NCI-H82 (cell line): ENCODE results near the gene GDPD4.
A peak's percentile ranks its signal among the peaks of the same experiment; 100 is the strongest.

Source experiments
- DNase-seq: peaks from one replicate; lab custom pipeline; 2025; lab: John Stamatoyannopoulos, UW

Gene GDPD4

DNA sequence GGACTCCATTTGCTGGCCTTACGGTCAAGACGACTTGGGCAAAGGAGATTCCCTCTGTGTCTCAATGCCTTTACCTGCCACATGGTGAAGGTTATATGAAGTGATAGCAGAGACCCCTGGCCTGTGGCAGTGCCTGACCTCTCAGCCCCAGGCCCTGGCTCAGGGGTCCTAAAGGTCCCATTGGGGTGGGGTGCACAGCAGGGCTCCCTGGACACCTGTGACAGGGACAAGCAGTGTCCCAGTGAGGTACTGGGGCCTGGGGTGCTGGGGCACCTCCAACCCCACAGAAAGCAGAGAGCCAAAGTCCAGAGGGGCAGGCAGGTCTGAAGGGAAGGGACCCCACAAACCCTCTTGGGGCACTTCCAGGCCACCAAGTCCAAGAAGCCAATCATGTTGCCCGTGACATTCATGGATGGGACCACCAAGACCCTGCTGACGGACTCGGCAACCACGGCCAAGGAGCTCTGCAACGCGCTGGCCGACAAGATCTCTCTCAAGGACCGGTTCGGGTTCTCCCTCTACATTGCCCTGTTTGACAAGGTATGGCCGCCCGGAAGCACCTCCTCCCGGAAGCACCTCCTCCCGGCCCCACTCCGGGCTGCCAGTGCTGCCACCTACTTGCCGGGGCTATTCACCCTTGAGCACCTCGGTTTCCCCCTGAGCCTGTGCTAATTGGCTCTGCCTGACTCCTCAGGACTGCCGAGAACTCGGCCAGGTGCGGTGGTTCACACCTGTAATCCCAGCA is 111.0 kb downstream of the GDPD4 start:
- no peak for DNase-seq

- DNase-seq, result no peak
Observed at GRCh38 chr11:77189588-77190210, 111.8 kb downstream of the GDPD4 start.

DNA sequence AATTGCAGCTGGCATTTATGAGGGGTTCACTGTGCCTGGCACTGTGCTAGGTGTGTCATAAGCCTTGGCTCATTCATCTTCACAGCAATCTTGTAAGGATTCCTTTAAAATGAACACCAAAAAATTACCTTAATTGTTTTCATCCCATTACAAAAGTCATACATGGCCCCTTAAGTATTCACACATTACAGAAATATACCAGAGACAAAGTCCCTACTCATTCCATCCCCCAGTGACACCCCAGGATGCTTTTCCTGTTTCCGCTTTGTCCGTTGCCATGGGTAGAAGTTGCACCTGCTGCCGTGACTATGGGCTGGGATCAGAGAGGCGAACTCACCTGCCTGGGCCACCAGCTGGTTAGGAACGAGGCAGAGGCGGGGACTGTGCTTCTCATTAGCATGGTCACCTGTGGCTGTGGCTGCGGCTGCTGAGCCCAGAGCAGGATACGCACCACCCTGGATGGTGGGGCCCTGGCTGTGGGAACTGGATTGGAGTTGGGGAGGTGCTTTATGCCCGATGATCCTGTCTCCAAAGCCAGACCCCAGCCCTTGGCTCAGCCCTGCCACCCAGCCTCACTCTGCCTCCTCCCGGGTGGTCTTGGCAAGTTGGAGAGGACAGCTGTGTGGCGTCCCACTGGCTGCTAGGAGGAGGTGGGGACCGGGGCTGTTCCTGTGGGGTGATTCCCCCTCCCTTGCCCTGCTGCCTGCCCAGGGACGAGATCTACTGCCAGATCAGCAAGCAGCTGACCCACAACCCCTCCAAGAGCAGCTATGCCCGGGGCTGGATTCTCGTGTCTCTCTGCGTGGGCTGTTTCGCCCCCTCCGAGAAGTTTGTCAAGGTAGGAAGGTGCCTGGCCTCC is 112.6 kb downstream of the GDPD4 start:
- no peak for DNase-seq

DNA sequence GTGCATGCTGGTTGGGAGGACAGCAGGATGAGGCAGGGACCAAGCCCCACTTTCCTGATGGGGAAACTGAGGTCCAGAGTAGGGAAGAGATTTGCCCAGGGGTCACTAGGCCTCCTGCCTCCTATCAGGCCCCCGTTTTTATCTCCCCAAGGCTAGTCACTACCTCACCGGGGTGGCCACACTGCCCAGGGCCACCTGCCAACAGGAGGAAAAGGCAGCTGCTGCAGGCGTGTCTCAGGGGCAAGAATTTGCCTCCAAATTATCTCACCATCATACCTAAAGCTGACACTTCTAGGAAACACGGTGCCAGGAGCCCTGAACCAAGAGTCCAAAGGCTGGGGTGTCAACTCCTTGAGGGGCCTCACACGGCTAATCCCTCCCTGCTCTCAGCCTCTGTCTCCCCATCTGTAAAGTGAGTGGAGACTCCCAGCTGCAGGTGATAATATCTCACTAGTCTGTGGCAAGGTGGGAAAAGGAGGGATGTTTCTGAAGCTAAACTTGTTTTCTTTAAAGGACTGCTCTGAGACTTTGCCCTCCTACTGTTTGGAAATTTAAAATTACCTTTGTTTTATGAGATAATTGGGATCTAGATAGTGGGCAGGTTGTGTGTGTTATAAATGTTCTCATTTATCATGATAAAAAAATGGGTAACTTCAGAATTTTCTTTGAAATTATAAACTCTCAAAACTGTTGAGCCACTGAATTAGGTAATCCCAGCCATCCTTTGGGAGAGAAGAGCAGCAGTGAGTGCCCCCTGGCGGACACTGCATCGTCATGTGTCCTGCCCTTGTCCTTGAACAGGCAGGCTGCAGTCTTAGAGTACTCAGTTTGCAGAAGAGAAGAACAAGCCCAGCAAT is 113.5 kb downstream of the GDPD4 start:
- DNase-seq, result peak; percentile 87

DNA sequence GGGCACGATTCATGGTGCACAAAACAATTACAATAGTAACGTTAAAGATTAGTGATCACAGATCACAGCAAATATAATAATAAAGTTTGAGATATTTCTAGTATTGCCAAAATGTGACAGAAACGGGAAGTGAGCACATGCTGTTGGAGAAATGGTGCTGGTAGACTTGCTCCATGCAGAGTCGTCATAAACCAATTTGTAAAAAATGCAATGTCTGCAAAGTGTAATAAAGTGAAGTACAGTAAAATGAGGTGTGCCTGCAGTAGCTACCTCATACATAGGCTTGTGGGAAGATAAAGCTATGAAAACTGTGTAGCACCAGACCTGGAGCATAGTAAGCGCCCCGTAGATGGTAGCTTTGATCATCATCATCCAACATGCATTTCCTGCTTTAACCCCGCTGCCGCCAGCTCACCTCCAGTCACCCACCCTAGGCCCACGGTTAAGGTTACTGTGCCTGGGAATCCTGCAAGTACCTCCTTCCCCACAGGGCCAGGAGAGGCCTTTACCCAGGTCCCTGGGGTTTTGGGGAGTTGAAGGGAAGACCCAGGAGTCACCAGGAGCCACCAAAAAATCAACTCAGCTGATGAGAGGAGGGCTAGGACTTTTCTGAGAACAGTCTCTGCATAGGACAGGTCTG is 114.3 kb downstream of the GDPD4 start:
- no peak for DNase-seq

- no peak for DNase-seq
Observed at GRCh38 chr11:77186302-77186701, 115.2 kb downstream of the GDPD4 start.

DNA sequence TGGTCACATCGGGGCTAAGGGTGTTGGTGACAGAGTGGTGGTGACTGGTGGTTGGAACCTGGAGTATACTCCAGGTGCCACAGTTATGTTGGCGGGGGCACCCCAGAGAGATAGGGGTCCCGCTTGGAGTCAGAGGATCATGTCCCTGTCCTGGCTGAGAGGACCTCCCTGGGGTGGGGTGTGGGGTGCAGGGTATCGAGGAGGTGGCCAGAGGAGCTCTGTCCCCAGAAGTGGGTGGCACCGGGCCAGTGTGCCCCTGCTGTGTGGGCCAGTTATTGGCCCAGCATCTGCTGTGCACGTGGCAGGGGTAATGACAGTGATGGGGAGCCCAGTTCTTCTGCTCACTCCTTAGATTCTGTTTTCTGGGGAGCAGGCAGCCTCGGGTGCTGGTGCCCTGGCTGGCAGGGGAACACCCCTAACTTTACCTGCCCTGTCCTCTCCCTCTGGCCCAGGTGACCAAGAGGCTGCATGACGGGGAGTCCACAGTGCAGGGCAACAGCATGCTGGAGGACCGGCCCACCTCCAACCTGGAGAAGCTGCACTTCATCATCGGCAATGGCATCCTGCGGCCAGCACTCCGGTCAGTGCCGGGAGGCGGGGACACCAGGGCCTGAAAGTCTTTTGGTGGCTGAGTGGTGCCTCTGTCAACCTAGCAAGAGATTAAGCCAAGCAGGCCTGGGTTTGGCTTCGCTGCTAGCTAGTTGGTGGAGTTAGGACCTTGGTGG is 117.2 kb downstream of the GDPD4 start:
- no peak for DNase-seq

DNA sequence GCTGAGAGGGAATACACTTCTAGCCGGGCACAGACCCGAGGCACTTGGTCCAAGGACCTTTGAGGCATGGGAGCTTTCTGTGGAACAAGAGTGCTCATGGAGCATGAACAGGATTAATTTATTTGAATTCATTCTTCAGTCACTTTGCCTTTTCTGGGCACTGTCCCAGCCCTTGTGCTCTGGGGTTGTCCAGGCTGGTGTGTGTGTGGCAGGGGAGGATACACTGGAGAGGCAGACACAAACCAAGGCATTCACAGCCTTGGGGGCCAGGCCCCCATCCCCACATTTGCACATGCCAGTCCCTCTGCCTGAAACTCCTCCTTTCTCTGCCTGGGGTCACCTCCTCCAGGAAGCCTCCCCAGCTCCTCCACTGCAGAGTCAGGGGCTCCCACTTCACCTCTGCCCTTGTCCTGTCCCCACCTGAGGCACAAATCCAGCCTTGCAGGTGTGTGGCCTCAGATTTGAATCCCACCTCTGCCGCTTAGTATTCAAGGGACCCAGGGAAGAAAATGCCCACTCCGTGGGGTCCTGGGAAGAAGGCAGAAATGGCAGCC is 118.0 kb downstream of the GDPD4 start:
- DNase-seq, result no peak

DNA sequence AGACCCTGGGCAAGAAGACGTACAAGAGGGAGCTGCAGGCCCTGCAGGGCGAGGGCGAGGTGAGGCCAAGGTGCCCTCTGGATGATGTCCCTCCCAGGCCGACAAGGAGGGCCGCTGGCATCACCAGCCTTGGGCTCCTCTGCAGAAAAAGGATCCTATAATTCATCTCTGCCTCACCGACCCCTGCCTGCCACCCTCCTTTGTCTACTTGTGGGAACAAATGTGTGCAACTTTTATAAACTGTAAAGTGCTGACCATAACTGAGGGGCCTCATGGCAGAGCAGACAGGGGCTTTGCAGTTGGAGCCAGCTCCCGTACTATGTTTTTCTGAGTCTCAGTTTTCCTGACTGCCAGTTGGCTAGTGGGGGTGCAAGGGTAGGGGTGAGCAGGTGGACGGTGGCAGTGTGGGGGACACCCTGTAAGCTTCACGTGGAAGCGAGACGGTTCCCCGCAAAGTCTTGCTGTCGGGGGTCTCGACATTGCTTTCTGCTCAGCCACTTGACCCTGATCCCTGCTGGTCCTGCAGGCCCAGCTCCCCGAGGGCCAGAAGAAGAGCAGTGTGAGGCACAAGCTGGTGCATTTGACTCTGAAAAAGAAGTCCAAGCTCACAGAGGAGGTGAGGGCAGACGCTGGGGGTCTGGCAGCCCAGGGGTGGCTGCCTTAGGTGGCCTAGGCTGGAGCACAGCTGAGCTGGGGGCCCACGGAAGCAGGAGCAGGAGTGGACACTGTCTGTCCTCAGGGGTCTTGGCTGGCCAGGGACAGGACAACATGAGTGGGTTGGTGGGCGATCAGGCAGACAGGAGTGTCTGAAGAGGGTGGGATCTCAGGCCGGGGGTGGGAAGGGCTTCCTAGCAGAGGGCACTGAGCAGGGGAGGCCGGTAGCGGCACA is 118.7 kb downstream of the GDPD4 start:
- no peak for DNase-seq

DNA sequence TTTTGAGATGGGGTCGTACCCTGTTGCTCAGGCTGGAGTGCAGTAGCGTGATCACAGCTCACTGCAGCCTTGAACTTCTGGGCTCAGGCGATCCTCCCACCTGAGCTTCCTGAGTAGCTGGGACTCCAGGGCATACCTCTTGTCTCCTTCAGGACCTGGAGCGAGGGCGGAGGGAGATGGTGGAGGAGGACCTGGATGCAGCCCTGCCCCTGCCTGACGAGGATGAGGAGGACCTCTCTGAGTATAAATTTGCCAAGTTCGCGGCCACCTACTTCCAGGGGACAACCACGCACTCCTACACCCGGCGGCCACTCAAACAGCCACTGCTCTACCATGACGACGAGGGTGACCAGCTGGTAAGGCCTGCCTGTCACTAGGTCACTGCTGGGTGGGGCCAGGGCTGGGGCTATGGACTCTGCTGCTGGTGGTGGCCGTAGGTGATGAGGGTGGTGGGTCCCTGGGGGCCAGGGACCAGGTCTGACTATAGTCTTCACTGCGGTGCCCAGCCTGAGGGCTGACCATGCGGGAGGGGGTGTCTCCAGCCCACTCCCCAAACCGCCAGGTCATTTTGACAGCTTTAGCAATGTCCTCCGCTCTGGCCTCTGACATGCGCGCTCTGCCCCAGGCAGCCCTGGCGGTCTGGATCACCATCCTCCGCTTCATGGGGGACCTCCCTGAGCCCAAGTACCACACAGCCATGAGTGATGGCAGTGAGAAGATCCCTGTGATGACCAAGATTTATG is 119.5 kb downstream of the GDPD4 start:
- DNase-seq, result no peak

- no peak for DNase-seq
Observed at GRCh38 chr11:77181226-77181625, 120.3 kb downstream of the GDPD4 start.

GRCh38 chr11:77180346-77180745 is 121.1 kb downstream of the GDPD4 start:
- no peak for DNase-seq

DNA sequence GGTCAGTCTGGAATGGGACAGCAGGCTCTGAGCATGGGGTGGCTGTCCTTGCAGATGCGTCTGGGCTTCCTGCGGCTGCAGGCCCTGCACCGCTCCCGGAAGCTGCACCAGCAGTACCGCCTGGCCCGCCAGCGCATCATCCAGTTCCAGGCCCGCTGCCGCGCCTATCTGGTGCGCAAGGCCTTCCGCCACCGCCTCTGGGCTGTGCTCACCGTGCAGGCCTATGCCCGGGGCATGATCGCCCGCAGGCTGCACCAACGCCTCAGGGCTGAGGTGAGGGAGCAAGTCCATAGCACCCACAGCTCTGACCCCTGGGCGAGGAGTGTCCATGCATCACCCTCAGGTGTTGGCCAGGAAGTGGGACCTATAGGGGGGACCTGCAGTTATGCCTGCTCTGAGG is 121.8 kb downstream of the GDPD4 start:
- DNase-seq, result no peak

GRCh38 chr11:77179048-77179447 is 122.4 kb downstream of the GDPD4 start:
- no peak for DNase-seq

- no peak for DNase-seq
Observed at GRCh38 chr11:77178150-77178549, 123.3 kb downstream of the GDPD4 start.

DNA sequence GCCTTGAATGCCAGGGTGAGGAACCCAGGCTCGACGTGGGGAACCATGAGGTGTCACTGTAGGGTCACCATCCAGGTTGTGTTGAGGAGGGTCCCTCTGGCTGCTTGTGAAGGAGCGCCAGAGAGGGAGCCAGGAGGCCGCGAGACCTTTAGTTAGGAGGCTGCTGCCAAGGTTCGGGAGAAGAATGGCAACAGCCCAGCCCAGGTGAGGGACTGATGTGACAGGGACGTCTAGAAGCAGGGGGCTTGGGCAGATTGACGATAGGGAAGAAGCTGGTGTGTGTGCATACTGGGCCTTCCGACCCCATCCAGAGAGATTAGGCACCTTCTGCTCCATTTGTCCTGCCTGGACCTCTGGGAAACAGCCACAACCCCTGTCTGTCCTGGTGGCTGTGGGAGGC is 124.5 kb downstream of the GDPD4 start:
- DNase-seq, result no peak

GRCh38 chr11:77175869-77176539 is 125.5 kb downstream of the GDPD4 start:
- DNase-seq, result no peak
